Raji (cell line): Measurements from ENCODE around the gene NFASC.

ENCODE experiments used
- POLR2A ChIP-seq: IDR thresholded peaks from 2 replicates; pipeline ENCODE4 v1.6.1; 2011; ENCODE audit warnings: low read depth, low read length, control low read depth; ENCODE audit not compliant: insufficient read depth

The NFASC gene

GRCh38 chr1:204896787-204897469, 26.3 kb downstream of the NFASC start:
- TF ChIP-seq POLR2A, result no peak

GRCh38 chr1:204900721-204901120, 30.1 kb downstream of the NFASC start:
- no peak for TF ChIP-seq POLR2A

GRCh38 chr1:204902671-204903070, 32.0 kb downstream of the NFASC start:
- TF ChIP-seq POLR2A, result no peak

GRCh38 chr1:204904228-204904810, 33.7 kb downstream of the NFASC start:
- TF ChIP-seq POLR2A, result no peak

- no peak for TF ChIP-seq POLR2A
Observed at GRCh38 chr1:204909109-204909508, 38.4 kb downstream of the NFASC start.

- no peak for TF ChIP-seq POLR2A
Observed at GRCh38 chr1:204915861-204916495, 45.3 kb downstream of the NFASC start.

- no peak for TF ChIP-seq POLR2A
Observed at GRCh38 chr1:204917802-204918201, 47.1 kb downstream of the NFASC start.

- TF ChIP-seq POLR2A, result no peak
Observed at GRCh38 chr1:204920511-204920910, 49.8 kb downstream of the NFASC start.

GRCh38 chr1:204920967-204921366, 50.3 kb downstream of the NFASC start:
- no peak for TF ChIP-seq POLR2A

- no peak for TF ChIP-seq POLR2A
Observed at GRCh38 chr1:204921855-204922516, 51.3 kb downstream of the NFASC start.

GRCh38 chr1:204923201-204923600, 52.5 kb downstream of the NFASC start:
- TF ChIP-seq POLR2A, result no peak

GRCh38 chr1:204923626-204924012, 53.0 kb downstream of the NFASC start:
- TF ChIP-seq POLR2A, result no peak

GRCh38 chr1:204924013-204924759, 53.5 kb downstream of the NFASC start:
- TF ChIP-seq POLR2A, result no peak

- TF ChIP-seq POLR2A, result no peak
Observed at GRCh38 chr1:204925701-204926100, 55.0 kb downstream of the NFASC start.

- TF ChIP-seq POLR2A, result no peak
Observed at GRCh38 chr1:204927673-204928641, 57.3 kb downstream of the NFASC start.
